ENCODE results near the gene GZMB.
"Not testable (repeated sequence)": the region's sequence is repeated elsewhere in the genome, so short reads cannot be mapped to it uniquely, and the experiment has no call there.

DNA sequence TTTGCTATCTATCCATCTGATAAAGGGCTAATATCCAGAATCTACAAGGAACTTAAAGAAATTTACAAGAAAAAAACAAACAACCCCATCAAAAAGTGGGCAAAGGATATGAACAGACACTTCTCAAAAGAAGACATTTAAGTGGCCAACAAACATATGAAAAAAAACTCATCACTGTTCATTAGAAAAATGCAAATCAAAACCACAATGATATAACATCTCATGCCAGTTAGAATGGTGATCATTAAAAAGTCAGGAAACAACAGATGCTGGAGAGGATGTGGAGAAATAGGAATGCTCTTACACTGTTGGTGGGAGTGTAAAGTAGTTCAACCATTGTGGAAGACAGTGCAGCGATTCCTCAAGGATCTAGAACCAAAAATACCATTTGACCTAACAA lies 14.4 kb upstream of the GZMB start:
- TF ChIP-seq, protein P1, sequence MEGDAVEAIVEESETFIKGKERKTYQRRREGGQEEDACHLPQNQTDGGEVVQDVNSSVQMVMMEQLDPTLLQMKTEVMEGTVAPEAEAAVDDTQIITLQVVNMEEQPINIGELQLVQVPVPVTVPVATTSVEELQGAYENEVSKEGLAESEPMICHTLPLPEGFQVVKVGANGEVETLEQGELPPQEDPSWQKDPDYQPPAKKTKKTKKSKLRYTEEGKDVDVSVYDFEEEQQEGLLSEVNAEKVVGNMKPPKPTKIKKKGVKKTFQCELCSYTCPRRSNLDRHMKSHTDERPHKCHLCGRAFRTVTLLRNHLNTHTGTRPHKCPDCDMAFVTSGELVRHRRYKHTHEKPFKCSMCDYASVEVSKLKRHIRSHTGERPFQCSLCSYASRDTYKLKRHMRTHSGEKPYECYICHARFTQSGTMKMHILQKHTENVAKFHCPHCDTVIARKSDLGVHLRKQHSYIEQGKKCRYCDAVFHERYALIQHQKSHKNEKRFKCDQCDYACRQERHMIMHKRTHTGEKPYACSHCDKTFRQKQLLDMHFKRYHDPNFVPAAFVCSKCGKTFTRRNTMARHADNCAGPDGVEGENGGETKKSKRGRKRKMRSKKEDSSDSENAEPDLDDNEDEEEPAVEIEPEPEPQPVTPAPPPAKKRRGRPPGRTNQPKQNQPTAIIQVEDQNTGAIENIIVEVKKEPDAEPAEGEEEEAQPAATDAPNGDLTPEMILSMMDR (IDR thresholded peaks at IDR 0.05), result not testable (repeated sequence)
- TF ChIP-seq POLR2A (IDR thresholded peaks at IDR 0.05), result not testable (repeated sequence)
